HCEC 1CT (cell line): ENCODE data around the gene APCDD1.
"Not testable (repeated sequence)": the region's sequence is repeated elsewhere in the genome, so short reads cannot be mapped to it uniquely, and the experiment has no call there.

Experiments used
- DNase-seq: peaks from one replicate; pipeline ENCODE4 v3.0.0-alpha.2; 2017

The APCDD1 gene

DNA sequence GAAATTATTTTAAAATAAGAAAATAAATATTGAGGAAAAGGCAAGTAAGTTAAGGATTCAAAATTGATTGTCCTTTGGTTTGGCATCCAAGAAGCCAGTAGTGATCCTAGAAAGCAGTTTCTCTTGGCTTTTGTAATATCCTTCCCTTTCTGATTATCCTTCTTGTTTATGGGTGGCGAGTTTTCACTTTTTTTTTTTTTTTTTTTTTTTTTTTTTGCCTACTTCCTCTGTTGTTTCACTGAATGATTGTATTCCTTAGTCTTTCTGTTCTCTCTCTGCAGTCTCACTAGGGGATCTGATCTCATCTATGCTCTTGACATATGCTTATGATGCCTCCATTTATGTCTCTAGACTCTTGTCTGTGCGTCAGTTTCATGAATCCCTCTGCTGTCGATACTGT, 75.6 kb downstream of the APCDD1 start:
- DNase-seq = no peak

DNA sequence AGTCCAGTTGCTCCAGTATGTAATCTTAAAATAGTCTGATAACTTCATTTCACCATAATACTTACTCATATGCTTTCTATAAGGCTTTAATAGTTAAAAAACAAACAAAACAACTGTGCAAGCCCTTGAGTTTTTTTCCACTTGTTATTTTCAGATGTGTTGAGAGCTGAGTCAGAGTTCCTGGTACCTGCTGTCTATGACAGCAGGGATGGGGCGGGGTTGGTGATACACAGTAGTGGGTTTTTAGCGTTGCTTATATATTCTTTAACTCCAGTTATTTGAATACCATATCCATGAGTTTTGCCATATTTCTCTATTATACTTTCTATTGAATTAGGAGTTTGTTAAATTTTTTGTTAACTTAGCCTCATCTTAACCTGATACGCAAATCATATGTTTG, 76.4 kb downstream of the APCDD1 start:
- DNase-seq = no peak

DNA sequence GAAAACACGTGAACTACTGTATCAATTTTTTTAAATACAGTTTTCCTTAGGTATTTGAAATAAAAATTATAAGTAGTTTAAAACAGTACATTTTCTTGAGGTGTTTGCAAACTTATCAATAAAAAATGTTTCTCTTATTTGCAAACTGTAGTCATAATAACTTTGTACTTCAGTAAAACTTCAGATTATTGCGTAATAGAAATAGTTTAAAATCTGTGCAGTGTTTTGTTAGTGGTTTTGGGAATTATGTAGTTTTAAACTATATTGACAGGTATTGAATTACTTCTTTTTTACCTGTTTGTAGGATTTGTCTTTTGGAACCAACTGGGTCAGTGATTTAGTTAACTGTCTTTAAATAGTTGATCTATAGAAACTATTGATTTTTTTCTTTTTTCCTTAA, 78.7 kb downstream of the APCDD1 start:
- no peak for DNase-seq

DNA sequence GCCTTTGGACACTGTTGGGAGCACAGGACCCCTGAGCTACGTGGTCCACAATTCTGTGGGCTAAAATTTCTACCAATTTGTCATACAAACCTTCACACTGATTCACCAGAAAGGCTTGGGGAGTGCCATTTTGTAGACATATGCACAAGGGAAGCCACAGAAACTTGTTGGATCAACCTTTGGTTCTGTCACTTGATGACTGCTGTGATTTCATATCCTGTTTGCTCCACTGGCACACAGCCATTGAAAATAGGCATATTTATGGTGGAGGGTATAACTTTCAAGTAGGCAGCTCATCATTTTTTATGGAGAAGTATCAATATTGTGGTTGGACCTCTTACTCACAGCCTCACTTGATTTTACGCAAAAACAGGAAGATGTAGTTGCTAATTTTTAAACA, 81.8 kb downstream of the APCDD1 start:
- DNase-seq = no peak

DNA sequence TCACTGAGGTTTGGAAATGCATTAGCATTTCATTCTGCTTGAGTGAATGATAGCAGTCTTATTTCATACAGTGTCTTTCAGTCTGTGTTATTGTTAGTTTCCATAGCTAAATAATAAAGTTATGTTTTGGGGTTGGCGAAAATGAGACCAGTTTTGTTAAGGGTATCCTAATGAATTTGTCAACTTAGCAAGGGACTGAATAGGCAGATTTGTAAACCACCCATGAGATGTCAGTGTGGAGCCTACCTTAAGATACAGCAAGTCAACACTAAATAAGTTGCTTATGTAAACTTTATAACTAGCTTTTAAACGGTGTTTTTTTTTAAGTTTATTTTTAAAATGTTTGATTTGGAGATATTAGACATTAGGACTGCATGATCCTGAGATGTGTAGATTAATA, 83.3 kb downstream of the APCDD1 start:
- DNase-seq = no peak

DNA sequence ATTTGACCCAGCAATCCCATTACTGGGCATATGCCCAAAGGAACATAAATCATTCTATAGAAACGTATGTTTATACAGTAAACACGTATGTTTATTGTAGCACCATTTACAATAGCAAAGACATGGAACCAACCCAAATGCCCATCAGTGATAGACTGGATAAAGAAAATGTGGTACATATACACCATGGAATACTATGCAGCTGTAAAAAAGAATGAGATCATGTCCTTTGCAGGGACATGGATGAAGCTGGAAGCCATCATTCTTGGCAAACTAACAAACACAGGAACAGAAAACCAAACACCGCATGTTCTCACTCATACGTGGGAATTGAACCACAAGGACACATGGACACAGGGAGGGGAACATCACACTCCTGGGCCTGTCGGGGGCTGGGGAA, 84.7 kb downstream of the APCDD1 start:
- DNase-seq = not testable (repeated sequence)
